Measurements from ENCODE around the gene SORCS1. TPM values are rescaled to one million over a fixed set of nuclear protein-coding genes. Genes with fewer than 3 reads are reported as not detected.

The SORCS1 gene
- total RNA-seq, 2 donors from 2014 or later, result not detected

DNA sequence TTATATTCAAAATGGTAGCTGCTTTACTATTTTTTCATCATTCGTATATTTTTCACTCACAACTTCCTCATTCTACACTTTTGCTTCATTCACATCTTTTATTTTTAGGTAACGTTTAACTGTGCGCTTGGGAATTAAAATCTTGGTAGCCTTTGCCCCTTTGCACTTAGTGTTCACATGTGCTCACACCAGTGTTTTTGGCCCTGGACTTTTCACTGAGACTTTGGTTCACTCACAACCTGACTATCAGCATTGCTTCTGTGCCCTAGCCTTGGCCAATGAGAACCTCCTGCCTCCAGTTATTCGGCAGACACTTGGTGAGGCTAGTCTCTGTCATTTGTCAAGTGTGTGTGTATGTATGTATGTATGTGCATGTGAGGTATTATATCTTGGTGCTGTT lies 596.9 kb downstream of the SORCS1 start:
- no peak for ATAC-seq (replicated peaks)
- no peaks in the 10 kb centered on the region for H3K27me3 Mint-ChIP-seq
- peaks cover 6% of the 10 kb centered on the region for H3K9me3 Mint-ChIP-seq
- no peak overlapping the region for H3K4me3 Mint-ChIP-seq
- H3K36me3 Mint-ChIP-seq (ENCODE audit: low read depth), result no peaks in the 10 kb centered on the region
- H3K27ac Mint-ChIP-seq, result no peak overlapping the region
- H3K4me1 Mint-ChIP-seq, result no peaks in the 10 kb centered on the region

DNA sequence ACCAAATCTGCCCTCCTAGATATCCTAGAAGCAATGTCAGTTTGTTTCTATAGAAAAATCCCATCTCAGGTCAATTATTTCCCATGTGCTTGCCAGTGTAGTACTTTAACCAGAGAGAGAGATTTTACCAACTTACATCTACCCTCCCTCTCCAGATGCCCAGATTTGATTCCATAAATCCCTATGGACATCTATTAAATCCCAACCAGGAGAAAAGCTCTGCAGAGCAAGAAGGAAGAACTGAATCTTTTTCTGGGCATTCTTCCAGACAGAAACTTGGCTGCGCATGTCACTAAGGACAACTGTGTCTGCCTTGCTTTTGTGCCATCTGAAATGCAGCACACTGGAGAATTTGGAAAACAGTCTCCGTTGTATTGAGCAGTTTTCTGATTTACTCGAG lies 597.6 kb downstream of the SORCS1 start:
- ATAC-seq (replicated peaks), result no peak
- Mint-ChIP-seq H3K4me3 (no peak overlapping the region), H3K9me3 (peaks cover 6% of the 10 kb centered on the region), H3K4me1 (no peaks in the 10 kb centered on the region), H3K27me3 (no peaks in the 10 kb centered on the region), H3K27ac (no peak overlapping the region), H3K36me3 (ENCODE audit: low read depth) (no peaks in the 10 kb centered on the region)

DNA sequence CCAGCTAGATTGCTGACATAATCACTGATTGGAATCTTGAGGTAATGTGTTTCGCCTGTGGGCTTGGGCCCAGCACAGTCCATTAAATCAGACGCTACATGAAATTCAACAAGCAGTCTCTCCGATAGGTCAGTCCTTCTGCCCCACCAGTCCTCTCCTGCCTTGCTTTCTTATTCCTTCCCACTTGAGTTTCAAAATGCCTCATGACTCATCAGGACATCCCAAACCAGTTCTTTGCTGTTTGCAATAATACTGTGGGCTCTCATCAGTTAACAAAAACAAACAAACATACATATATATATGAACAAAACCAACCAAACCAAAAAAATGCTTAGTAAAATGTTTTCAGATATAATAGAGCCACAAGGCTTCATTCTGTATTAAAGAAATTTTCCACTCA lies 599.0 kb downstream of the SORCS1 start:
- Mint-ChIP-seq H3K4me1 (no peaks in the 10 kb centered on the region), H3K9me3 (peaks cover 6% of the 10 kb centered on the region), H3K36me3 (ENCODE audit: low read depth) (no peaks in the 10 kb centered on the region), H3K4me3 (no peak overlapping the region), H3K27ac (no peak overlapping the region), H3K27me3 (no peaks in the 10 kb centered on the region)
- no peak for ATAC-seq (replicated peaks)

- H3K9me3 Mint-ChIP-seq, result peaks cover 8% of the 10 kb centered on the region
- no peaks in the 10 kb centered on the region for H3K36me3 Mint-ChIP-seq (ENCODE audit: low read depth)
- H3K4me3 Mint-ChIP-seq, result no peak overlapping the region
- no peak overlapping the region for H3K27ac Mint-ChIP-seq
- no peaks in the 10 kb centered on the region for H3K4me1 Mint-ChIP-seq
- no peaks in the 10 kb centered on the region for H3K27me3 Mint-ChIP-seq
- ATAC-seq (replicated peaks), result no peak
Measured at GRCh38 chr10:106563384-106563783, 601.1 kb downstream of the SORCS1 start.

DNA sequence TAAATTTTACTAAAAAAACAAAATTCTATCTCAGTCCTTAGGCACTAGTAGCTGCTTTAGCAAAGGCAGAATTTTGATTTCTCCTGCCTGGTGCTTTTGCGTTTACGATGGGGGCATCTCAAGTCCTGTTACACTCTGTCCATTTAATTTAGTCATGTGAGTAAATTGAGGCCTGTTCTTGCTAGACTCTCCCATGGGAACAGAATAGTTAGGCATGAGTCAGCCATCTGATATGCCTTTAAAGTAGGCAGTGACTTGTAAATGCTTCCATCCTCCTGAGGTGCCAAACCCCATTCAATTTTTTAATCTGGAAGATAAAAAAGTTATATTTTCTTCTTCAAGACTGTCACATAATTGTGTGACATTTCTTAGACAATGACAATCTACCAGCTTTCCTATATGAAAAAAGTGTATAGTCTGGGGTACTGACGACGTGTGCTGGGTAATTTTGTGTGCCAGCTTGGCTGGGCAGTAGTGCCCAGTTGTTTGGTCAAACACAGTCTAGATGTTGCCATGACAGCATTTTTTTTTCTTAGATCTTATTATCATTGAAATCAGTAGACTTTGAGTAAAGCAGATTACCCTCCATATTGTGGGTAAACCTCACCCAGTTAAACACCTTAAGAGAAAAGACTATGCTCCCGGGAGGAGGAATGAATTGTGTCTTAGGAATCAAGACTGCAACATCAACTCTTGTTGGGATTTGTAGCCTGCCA lies 603.4 kb downstream of the SORCS1 start:
- Mint-ChIP-seq H3K27me3 (peaks cover 4% of the 10 kb centered on the region), H3K27ac (no peak overlapping the region), H3K4me1 (no peaks in the 10 kb centered on the region), H3K36me3 (ENCODE audit: low read depth) (no peaks in the 10 kb centered on the region), H3K4me3 (no peak overlapping the region), H3K9me3 (peaks cover 6% of the 10 kb centered on the region)
- no peak for ATAC-seq (replicated peaks)

DNA sequence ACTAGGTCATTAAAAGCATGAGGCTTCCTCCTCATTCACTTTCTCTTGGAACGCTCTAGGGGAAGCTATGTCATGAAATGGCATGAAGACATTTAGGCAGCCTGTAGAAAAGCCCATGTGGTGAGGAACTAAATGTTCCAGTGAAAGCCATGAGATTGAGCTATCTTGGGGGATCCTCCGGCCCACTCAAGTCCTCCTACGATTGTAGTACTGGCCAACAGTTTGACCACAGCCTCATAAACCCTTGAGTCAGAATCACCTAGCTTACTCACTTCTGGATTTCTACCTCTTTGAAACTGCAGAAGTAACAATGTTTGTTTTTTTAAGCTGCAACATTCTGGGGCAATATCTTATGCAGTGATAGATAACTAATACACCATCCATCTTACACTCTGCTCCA lies 605.1 kb downstream of the SORCS1 start:
- H3K27ac Mint-ChIP-seq, result no peak overlapping the region
- no peak for ATAC-seq (replicated peaks)
- H3K4me3 Mint-ChIP-seq, result no peak overlapping the region
- H3K36me3 Mint-ChIP-seq (ENCODE audit: low read depth), result no peaks in the 10 kb centered on the region
- peaks cover 4% of the 10 kb centered on the region for H3K27me3 Mint-ChIP-seq
- peaks cover 6% of the 10 kb centered on the region for H3K9me3 Mint-ChIP-seq
- H3K4me1 Mint-ChIP-seq, result no peaks in the 10 kb centered on the region

DNA sequence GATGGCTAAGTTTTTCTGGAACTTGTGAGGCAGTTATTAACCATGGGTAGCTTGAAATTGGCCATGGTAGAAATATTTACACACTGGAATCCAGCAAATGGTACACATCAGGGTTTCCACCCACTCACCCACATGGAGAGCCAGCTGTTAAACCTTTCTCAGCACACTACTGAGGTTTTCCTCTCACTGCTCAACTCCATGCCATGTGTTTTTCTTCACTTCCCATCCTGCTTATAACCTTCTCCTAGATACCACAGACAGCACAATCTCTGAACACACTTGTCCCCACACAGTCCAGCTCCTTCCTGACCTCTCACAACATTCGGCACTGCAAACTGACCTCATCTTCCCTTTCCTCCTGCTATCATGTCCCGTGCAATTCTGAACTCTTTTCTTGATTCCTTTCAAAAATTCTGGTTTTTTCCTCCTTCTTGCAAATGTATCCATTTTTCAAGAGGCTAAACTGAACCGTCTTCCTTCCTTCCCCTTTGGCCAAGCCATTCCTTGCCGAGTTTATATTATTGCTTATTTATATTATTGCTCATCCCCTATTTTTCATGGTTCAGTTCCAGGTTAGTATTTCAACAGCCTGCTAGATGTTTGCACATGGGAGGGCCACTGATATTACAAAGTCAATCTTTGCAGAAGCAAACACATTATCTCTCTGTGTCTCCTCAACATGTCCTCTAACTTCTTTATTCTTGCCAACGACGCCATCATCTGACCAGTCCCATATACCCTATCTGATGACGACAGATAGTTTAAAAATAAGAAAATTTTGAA lies 606.4 kb downstream of the SORCS1 start:
- peaks cover 4% of the 10 kb centered on the region for H3K27me3 Mint-ChIP-seq

DNA sequence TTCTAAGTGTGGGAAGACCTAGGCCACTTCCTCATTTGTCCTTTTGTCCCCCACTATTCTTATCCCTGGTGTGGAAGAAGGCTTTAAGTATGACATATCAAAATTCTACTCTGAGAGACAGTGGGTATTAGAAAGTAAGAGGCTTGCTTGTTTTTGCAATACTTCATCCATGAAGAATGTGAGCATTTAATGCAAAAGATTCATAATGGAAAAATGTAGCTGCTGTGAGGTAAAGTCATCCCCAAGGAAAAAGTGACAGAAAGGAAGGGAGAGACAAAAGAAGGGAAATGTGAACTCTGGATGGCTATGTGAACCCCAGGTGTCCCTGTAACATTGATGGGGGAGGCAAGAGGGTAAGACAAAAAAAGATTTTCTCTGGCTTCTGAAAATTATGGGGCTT lies 607.5 kb downstream of the SORCS1 start:
- H3K9me3 Mint-ChIP-seq, result peaks cover 6% of the 10 kb centered on the region
- ATAC-seq (replicated peaks), result no peak
- H3K4me1 Mint-ChIP-seq, result no peaks in the 10 kb centered on the region
- H3K4me3 Mint-ChIP-seq, result no peak overlapping the region
- peaks cover 4% of the 10 kb centered on the region for H3K27me3 Mint-ChIP-seq
- no peak overlapping the region for H3K27ac Mint-ChIP-seq
- H3K36me3 Mint-ChIP-seq (ENCODE audit: low read depth), result no peaks in the 10 kb centered on the region

More for the DNA sequence above, 606.4 kb downstream of the SORCS1 start:
- Mint-ChIP-seq H3K4me1 (no peaks in the 10 kb centered on the region), H3K27ac (no peak overlapping the region), H3K9me3 (peaks cover 6% of the 10 kb centered on the region), H3K4me3 (no peak overlapping the region), H3K36me3 (ENCODE audit: low read depth) (no peaks in the 10 kb centered on the region)
- no peak for ATAC-seq (replicated peaks)

GRCh38 chr10:106555599-106555998 lies 608.9 kb downstream of the SORCS1 start:
- no peak overlapping the region for H3K4me3 Mint-ChIP-seq
- H3K27me3 Mint-ChIP-seq, result peaks cover 4% of the 10 kb centered on the region
- no peaks in the 10 kb centered on the region for H3K4me1 Mint-ChIP-seq
- no peak for ATAC-seq (replicated peaks)
- H3K9me3 Mint-ChIP-seq, result peaks cover 6% of the 10 kb centered on the region
- no peak overlapping the region for H3K27ac Mint-ChIP-seq
- H3K36me3 Mint-ChIP-seq (ENCODE audit: low read depth), result no peaks in the 10 kb centered on the region

- Mint-ChIP-seq H3K9me3 (peaks cover 4% of the 10 kb centered on the region), H3K4me3 (no peak overlapping the region), H3K4me1 (no peaks in the 10 kb centered on the region), H3K36me3 (ENCODE audit: low read depth) (no peaks in the 10 kb centered on the region), H3K27ac (no peak overlapping the region), H3K27me3 (peaks cover 3% of the 10 kb centered on the region)
- no peak for ATAC-seq (replicated peaks)
Measured at GRCh38 chr10:106551501-106552062, 612.9 kb downstream of the SORCS1 start.

- Mint-ChIP-seq H3K4me1 (no peaks in the 10 kb centered on the region), H3K9me3 (peaks cover 4% of the 10 kb centered on the region), H3K27ac (no peak overlapping the region), H3K27me3 (peaks cover 3% of the 10 kb centered on the region), H3K4me3 (no peak overlapping the region), H3K36me3 (ENCODE audit: low read depth) (no peaks in the 10 kb centered on the region)
- ATAC-seq (replicated peaks), result no peak
Measured at GRCh38 chr10:106548832-106549231, 615.7 kb downstream of the SORCS1 start.

GRCh38 chr10:106547047-106547635 lies 617.4 kb downstream of the SORCS1 start:
- H3K27ac Mint-ChIP-seq, result no peak overlapping the region
- H3K36me3 Mint-ChIP-seq (ENCODE audit: low read depth), result no peaks in the 10 kb centered on the region
- no peaks in the 10 kb centered on the region for H3K4me1 Mint-ChIP-seq
- no peak overlapping the region for H3K4me3 Mint-ChIP-seq
- peaks cover 3% of the 10 kb centered on the region for H3K27me3 Mint-ChIP-seq
- H3K9me3 Mint-ChIP-seq, result peaks cover 4% of the 10 kb centered on the region
- no peak for ATAC-seq (replicated peaks)

DNA sequence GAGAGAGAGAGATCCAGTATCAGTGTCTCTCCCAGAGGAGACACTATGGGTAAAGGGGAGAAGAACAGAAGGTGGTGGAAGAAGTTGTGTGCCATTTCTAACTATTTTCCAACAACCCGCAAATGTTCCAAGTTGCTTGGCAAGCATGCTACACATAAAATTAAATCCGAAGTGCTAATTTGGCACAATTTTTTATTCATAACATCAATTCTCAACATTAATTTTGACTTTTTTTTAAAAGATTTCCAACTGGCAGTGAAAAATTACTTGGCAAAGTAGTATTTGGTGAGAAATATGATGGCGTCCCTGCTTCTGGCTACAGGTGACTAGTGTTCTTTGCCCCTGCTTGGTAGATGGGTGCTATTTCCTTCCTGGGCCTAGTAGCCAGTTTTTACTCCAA lies 622.0 kb downstream of the SORCS1 start:
- no peaks in the 10 kb centered on the region for H3K9me3 Mint-ChIP-seq
- peaks cover 3% of the 10 kb centered on the region for H3K27me3 Mint-ChIP-seq
- H3K4me1 Mint-ChIP-seq, result no peaks in the 10 kb centered on the region
- no peaks in the 10 kb centered on the region for H3K36me3 Mint-ChIP-seq (ENCODE audit: low read depth)
- no peak overlapping the region for H3K27ac Mint-ChIP-seq
- no peak overlapping the region for H3K4me3 Mint-ChIP-seq
- ATAC-seq (replicated peaks), result no peak

DNA sequence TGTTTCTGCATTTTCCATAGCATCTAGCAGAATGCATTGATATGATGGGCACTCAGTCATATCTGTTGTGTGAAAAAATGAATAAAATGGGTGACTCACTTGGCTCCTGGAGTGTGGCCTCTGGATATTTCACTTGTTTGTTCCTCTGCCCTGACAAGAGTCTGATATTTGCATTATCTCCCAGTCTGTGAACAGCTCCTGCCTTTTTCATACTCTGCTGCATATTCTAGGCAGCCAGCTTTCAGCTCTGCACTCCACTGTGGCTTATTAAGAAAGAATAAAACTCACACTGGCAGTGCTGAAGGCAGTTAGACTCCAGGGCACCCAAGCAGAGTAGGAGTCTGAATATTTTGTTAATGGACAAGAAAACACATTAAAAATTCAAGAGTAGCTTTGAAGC lies 623.9 kb downstream of the SORCS1 start:
- ATAC-seq (replicated peaks), result no peak
- Mint-ChIP-seq H3K4me3 (no peak overlapping the region), H3K36me3 (ENCODE audit: low read depth) (no peaks in the 10 kb centered on the region), H3K27me3 (no peaks in the 10 kb centered on the region), H3K27ac (no peak overlapping the region), H3K4me1 (no peaks in the 10 kb centered on the region), H3K9me3 (no peaks in the 10 kb centered on the region)

DNA sequence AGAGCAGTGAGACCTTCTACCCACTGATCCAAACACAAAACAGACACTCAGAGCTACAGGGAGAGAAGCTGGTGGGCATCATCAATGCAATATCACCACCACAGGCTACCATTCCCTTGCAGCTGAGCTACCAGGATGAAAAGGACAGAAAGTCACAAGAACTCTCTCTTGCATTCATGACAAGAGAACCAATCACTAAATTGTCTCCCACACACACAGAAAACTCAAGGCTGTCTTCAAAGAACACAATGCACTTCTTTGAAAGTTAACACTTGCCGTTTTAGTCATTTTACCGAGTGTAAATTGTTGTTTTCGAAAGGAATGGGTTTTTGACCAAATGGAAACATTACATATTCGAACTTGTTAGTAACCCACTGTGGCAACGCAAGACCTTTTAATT lies 626.6 kb downstream of the SORCS1 start:
- H3K27ac Mint-ChIP-seq, result no peak overlapping the region
- H3K36me3 Mint-ChIP-seq (ENCODE audit: low read depth), result no peaks in the 10 kb centered on the region
- H3K4me1 Mint-ChIP-seq, result no peaks in the 10 kb centered on the region
- ATAC-seq (replicated peaks), result no peak
- no peak overlapping the region for H3K4me3 Mint-ChIP-seq
- no peaks in the 10 kb centered on the region for H3K27me3 Mint-ChIP-seq
- H3K9me3 Mint-ChIP-seq, result peaks cover 3% of the 10 kb centered on the region
